SU-DHL-6 (cell line): ENCODE data around the gene EXOC6.

Experiments used
- H2AFZ ChIP-seq: fragments of 200-600 bp; sonication (generic); 2 replicates; pipeline ENCODE4 v1.6.1; 2014; ENCODE audit warnings: low read depth, mild to moderate bottlenecking, moderate library complexity, mixed read lengths, antibody characterized with exemption, low read length; ENCODE audit not compliant: severe bottlenecking
- H3F3A ChIP-seq: fragments of 200-600 bp; shearing (Covaris generic); 2 replicates; pipeline ENCODE4 v1.6.0; 2016; ENCODE audit warnings: antibody characterized with exemption, mild to moderate bottlenecking; ENCODE audit not compliant: insufficient read depth
- H3K27ac ChIP-seq: fragments of 200-600 bp; sonication (generic); 2 replicates; pipeline ENCODE4 v1.5.1; 2016; ENCODE audit warnings: low read depth, mild to moderate bottlenecking, low read length, moderate library complexity, mixed read lengths
- H3K27me3 ChIP-seq: fragments of 200-600 bp; sonication (generic), shearing (Covaris generic); 2 replicates; pipeline ENCODE4 v1.6.0; 2014; ENCODE audit warnings: mild to moderate bottlenecking, low read length
- H3K36me3 ChIP-seq: fragments of 200-600 bp; sonication (generic); 2 replicates; pipeline ENCODE4 v1.6.1; 2014; ENCODE audit warnings: mild to moderate bottlenecking, low read length, mixed read lengths
- H3K4me2 ChIP-seq: fragments of 300-600, 200-600 bp; shearing (Covaris generic), sonication (generic); 2 replicates; pipeline ENCODE4 v1.6.0; 2014; ENCODE audit warnings: low read length, low read depth, mild to moderate bottlenecking; ENCODE audit not compliant: poor library complexity, severe bottlenecking
- H3K4me3 ChIP-seq: fragments of 200-600 bp; sonication (generic); 2 replicates; pipeline ENCODE4 v1.5.1; 2014; ENCODE audit warnings: antibody characterized with exemption, low read length, mild to moderate bottlenecking, mixed read lengths; ENCODE audit not compliant: insufficient read depth, poor library complexity, severe bottlenecking
- H3K79me2 ChIP-seq: fragments of 200-600 bp; sonication (generic); 2 replicates; pipeline ENCODE4 v1.6.1; 2014; ENCODE audit warnings: mild to moderate bottlenecking, low read length, moderate library complexity; ENCODE audit not compliant: insufficient read depth
- H3K9ac ChIP-seq: fragments of 200-600 bp; sonication (generic); 2 replicates; pipeline ENCODE4 v1.7.0; 2014; ENCODE audit warnings: mild to moderate bottlenecking, low read length
- H3K9me2 ChIP-seq: fragments of 200-600 bp; sonication (generic); replicated peaks from 2 replicates; pipeline ENCODE4 v1.6.1; 2014; ENCODE audit warnings: low read length; ENCODE audit not compliant: insufficient read depth
- H3K9me3 ChIP-seq: fragments of 200-600 bp; sonication (generic); 2 replicates; pipeline ENCODE4 v1.6.1; 2014; ENCODE audit warnings: low read length, mixed read lengths; ENCODE audit not compliant: insufficient read depth
- H4K20me1 ChIP-seq: fragments of 200-600 bp; sonication (generic); 2 replicates; pipeline ENCODE4 v1.6.1; 2014; ENCODE audit warnings: low read depth, mild to moderate bottlenecking, antibody characterized with exemption, low read length, moderate library complexity, mixed read lengths
- CTCF ChIP-seq: fragments of 200-600 bp; sonication (generic); IDR thresholded peaks from one replicate; pipeline ENCODE4 v1.5.1; 2017; ENCODE audit warnings: antibody characterized with exemption, mild to moderate bottlenecking, low read length, moderate library complexity; ENCODE audit not compliant: insufficient read depth, poor library complexity, severe bottlenecking
- EZH2phosphoT487 ChIP-seq: fragments of 200-600 bp; sonication (generic), shearing (Covaris generic); conservative IDR thresholded peaks from 2 replicates; pipeline ENCODE4 v1.6.1; 2018; ENCODE audit warnings: mild to moderate bottlenecking, antibody characterized with exemption, low read length, moderate library complexity, mixed read lengths

Gene EXOC6

DNA sequence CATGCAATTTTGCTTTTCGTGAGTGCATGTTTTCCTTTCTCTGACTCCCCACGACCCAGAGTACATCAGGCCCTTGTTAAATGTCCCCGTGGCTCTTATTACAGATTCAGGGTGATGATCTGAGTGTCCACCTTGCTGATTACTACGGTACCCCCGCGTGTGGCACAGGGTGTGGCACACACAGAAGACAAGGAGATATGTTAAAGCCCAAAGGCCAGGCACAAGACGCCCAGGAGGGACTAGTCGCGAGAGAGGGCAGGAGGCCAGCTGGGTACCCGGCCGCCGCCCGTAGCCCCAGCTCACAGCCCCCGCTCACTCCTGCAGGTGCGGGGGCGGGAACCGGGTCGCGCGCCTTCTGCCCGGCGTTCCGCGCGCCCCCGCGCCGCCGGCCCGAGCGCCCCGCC lies 281 bp upstream of the EXOC6 start:
- Histone ChIP-seq H3K27ac (no peak overlapping the region), H2AFZ (peak overlapping the region; percentile 75), H3K79me2 (0 out of 2 replicates have a peak, but pooled peaks cover 5% of the 10 kb centered on the region), H3K4me2 (peak overlapping the region; percentile 67), H3K9ac (peak overlapping the region; percentile 94), H4K20me1 (0 out of 2 replicates have a peak, but pooled peaks cover under 1% of the 10 kb centered on the region), H3K36me3 (no peaks in the 10 kb centered on the region), H3K4me3 (peak overlapping the region; percentile 50), H3K27me3 (no peaks in the 10 kb centered on the region), H3K9me2 (no peaks in the 10 kb centered on the region), H3F3A (peaks cover 24% of the 10 kb centered on the region), H3K9me3 (no peaks in the 10 kb centered on the region)
- no peak for TF ChIP-seq CTCF
- TF ChIP-seq EZH2phosphoT487 = no peak

GRCh38 chr10:92849234-92849525 lies 860 bp downstream of the EXOC6 start:
- Histone ChIP-seq H3K4me2 (peak overlapping the region; percentile 96), H3K9ac (peak overlapping the region; percentile 94), H3K9me3 (no peaks in the 10 kb centered on the region), H3K27me3 (no peaks in the 10 kb centered on the region), H4K20me1 (0 out of 2 replicates have a peak, but pooled peaks cover 7% of the 10 kb centered on the region), H3K4me3 (peak overlapping the region; percentile 93), H3K27ac (no peak overlapping the region), H3K79me2 (0 out of 2 replicates have a peak, but pooled peaks cover 5% of the 10 kb centered on the region), H3K9me2 (no peaks in the 10 kb centered on the region), H2AFZ (peak overlapping the region; percentile 98), H3K36me3 (no peaks in the 10 kb centered on the region), H3F3A (peaks cover 24% of the 10 kb centered on the region)
- no peak for TF ChIP-seq CTCF

- Histone ChIP-seq H3K9ac (peak overlapping the region; percentile 94), H4K20me1 (0 out of 2 replicates have a peak, but pooled peaks cover 7% of the 10 kb centered on the region), H3K9me3 (no peaks in the 10 kb centered on the region), H3K36me3 (no peaks in the 10 kb centered on the region), H3K27ac (no peak overlapping the region), H3F3A (peaks cover 24% of the 10 kb centered on the region), H3K9me2 (no peaks in the 10 kb centered on the region), H3K79me2 (peaks cover 7% of the 10 kb centered on the region; the same call in 1 of the 2 replicates), H2AFZ (no peak overlapping the region), H3K4me3 (peak overlapping the region; percentile 93), H3K27me3 (no peaks in the 10 kb centered on the region), H3K4me2 (peak overlapping the region; percentile 96)
- TF ChIP-seq CTCF = no peak
- no peak for TF ChIP-seq EZH2phosphoT487
These were observed 1.3 kb downstream of the EXOC6 start for GRCh38 chr10:92849576-92850090.
